HFF-Myc (cell line): ENCODE data around the gene CFLAR.
"Not testable (repeated sequence)": the region's sequence is repeated elsewhere in the genome, so short reads cannot be mapped to it uniquely, and the experiment has no call there.

Source experiments
- DNase-seq: peaks from one replicate; pipeline ENCODE4 v3.0.0-alpha.2; 2011; ENCODE audit warnings: low read depth; ENCODE audit errors: extremely low read depth
- H3K4me3 ChIP-seq: replicated peaks from 2 replicates; pipeline ENCODE4 v1.5.1; 2011; ENCODE audit warnings: low read depth, mild to moderate bottlenecking, control low read depth, low read length
- TF ChIP-seq, protein P1 (sequence below): IDR thresholded peaks from 2 replicates; pipeline ENCODE4 v1.5.1; 2012; ENCODE audit warnings: mild to moderate bottlenecking, low read depth, low read length, control low read depth; ENCODE audit errors: missing control alignments

The CFLAR gene

DNA sequence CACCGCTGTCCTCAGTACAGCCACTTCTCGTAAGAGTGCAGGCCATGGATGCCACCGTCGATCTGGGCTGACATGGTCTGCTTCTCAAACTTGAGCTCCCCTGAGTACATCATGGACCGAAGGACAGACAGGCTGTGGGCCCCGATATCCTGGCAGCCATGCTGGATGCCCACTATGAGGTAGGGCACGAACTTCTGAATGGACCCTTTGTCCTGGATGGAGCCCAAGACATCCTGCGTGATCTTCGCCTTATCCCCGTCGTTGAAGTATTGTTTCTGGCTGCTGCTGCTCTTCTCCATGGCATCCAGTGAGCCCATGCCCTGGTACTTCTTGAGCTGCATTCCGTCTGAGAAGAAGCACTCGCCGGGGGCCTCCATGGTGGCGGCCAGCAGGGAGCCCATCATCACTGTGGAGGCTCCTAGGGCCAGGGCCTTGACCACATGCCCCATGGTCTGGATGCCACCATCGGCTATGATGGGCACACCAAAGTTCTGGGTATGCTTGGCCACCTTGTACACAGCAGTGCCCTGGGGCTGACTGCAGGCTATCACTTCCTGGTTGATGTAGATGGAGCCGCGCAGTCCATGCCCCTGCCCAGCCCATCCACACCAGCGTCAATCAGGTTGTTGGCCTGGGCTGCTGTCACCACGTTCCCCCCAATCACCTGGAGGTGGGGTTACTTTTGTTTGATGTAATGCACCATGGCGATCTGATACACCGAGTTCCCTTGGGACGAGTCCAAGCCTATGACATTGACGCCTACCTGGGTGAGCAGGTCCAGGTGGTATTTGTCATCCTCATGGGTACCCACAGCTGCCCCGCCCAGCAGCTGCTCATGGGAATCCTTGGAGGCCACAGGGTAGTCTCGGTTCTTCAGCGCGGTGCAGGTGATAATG, 21.8 kb downstream of the CFLAR start:
- TF ChIP-seq, protein P1, sequence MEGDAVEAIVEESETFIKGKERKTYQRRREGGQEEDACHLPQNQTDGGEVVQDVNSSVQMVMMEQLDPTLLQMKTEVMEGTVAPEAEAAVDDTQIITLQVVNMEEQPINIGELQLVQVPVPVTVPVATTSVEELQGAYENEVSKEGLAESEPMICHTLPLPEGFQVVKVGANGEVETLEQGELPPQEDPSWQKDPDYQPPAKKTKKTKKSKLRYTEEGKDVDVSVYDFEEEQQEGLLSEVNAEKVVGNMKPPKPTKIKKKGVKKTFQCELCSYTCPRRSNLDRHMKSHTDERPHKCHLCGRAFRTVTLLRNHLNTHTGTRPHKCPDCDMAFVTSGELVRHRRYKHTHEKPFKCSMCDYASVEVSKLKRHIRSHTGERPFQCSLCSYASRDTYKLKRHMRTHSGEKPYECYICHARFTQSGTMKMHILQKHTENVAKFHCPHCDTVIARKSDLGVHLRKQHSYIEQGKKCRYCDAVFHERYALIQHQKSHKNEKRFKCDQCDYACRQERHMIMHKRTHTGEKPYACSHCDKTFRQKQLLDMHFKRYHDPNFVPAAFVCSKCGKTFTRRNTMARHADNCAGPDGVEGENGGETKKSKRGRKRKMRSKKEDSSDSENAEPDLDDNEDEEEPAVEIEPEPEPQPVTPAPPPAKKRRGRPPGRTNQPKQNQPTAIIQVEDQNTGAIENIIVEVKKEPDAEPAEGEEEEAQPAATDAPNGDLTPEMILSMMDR = no peak
- H3K4me3 ChIP-seq = no peak overlapping the region
- no peak for DNase-seq

DNA sequence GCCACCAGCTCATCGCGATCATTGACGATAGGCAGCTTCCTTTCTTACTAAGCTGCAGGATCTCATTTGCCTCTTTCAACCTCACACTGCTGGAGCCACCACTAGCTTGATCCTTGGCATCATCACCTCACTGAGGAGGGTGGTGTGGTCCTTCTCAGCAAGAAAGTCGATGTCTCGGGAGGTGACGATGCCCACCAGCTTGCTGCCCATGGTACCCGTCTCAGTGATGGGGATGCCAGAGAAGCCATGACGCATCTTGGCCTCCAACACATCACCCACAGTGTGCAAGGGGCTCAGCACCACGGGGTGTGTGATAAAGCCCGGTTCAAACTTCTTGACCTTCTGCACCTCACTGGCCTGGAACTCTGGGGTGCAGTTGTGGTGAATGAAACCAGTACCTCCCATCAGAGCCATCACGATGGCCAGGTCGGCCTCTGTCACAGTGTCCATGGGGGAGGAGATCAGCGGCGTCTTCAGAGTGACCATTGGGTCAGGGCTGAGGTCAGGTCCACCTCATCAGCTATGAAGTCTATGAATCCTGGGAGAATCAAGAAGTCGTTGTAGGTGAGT, 22.5 kb downstream of the CFLAR start:
- no peak for DNase-seq

DNA sequence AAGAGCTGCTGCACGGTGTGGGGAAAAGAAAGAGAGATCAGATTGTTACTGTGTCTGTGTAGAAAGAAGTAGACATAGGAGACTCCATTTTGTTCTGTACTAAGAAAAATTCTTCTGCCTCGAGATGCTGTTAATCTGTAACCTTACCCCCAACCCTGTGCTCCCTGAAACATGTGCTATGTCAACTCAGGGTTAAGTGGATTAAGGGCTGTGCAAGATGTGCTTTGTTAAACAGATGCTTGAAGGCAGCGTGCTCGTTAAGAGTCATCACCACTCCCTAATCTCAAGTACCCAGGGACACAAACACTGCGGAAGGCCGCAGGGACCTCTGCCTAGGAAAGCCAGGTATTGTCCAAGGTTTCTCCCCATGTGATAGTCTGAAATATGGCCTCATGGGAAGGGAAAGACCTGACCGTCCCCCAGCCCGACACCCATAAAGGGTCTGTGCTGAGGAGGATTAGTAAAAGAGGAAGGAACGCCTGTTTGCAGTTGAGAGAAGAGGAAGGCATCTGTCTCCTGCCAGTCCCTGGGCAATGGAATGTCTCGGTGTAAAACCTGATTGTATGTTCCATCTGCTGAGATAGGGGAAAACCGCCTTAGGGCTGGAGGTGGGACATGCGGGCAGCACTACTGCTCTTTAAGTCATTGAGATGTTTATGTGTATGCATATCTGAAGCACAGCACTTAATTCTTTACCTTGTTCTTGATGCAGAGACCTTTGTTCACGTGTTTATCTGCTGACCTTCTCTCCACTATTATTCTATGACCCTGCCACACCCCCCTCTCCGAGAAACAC, 23.2 kb downstream of the CFLAR start:
- H3K4me3 ChIP-seq, DNase-seq: not testable (repeated sequence)

More for the DNA sequence above, 22.5 kb downstream of the CFLAR start:
- TF ChIP-seq, protein P1 = no peak
- H3K4me3 ChIP-seq = no peak overlapping the region

DNA sequence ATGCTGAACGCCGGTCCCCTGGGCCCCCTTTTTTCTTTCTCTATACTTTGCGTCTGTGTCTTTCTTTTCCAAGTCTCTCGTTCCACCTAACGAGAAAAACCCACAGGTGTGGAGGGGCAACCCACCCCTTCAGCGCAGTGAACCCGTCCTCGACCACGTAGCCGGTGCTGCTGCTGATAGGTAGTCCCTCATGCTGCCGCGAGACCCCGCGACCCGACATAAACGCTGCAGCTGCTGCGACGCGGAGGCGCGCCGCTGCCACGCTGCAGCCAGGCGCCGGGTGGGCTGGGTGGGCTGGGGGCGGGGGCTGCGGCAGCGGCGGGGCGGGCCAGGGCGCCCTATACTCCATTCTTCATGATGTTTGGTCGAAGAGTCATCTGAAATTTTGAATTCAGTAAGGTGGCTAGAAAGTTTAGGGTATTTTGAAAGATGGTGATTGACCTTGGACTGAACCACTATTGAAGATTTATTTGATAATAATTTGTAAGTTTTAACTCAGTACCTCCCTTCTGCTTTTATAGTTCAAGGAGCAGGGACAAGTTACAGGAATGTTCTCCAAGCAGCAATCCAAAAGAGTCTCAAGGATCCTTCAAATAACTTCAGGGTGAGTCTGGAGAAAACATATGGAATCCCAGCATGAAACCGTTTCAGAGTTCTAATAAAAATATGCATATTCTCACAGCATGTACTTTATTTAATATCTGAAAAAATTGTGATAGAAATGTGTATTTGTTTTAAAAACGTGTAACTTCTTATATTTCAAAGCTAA, 24.1 kb downstream of the CFLAR start:
- no peak overlapping the region for H3K4me3 ChIP-seq
- no peak for DNase-seq
- TF ChIP-seq, protein P1 = no peak

DNA sequence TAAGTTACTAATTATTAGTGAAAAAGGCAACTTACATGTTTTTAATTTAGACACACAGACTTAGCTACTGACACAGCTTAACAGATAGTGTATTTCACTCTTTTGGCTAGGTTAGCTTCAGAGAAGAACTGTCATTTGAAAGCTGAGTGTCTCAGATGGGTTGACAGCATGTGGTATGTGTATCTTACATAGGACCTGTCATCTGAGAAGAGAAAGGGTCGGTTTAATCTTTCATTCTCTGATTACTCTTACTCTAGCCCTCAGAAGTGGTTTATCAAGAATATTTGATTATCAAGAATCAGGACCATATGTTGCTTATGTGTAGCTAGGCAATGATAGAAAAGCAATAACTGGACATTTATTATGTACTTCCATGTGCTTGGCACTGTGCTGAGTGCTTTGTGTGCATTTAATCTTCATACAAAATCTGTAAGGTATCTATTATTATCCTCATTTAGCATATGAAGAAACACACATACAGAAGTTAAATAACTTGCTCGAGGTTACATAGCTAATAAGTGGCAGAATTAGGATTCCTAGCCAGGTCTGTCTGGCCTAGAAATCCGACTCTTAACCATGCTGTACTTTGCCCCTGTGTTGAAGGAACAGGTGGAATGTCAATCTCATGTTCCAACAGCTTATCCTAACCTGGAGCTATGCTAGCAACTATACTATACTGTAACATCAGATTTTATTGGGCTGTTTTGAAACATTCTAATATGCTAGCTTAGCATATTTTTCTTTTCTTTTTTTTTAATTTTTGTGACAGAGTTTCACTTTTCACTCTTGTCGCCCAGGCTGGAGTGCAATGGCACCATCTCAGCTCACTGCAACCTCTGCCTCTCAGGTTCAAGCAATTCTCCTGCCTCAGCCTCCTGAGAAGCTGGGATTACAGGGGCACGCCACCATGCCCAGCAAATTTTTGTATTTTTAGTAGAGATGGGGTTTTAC, 28.4 kb downstream of the CFLAR start:
- no peak for DNase-seq
- no peak overlapping the region for H3K4me3 ChIP-seq
- TF ChIP-seq, protein P1 = no peak

DNA sequence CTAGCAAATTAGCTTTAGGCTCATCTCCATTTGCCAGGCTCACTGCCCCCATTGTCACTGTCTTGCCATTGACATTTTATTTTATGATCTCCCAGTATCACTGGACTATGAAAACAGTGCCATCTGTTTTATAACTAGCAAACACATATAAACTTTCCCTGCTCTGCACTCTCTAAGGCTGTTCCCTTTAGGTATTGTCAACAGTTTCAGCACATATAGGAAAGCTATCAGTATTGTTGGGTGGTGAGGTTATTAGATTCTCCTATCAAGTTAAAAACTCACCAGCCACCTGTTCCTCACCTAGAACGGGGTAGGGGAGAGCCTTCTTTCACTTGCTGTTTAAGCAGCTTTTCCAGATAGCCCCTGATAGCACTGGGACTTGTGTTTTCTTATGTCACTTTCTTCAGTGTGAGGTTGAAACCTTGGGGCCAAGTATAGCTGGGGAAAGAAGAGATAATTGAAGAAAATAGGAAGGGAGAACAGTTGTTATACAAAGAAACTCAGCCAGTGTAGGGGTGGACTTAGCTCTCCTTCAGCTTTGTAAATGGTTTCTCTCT, 32.5 kb downstream of the CFLAR start:
- no peak overlapping the region for H3K4me3 ChIP-seq
- TF ChIP-seq, protein P1 = no peak
- DNase-seq = no peak
